Measurements from ENCODE around the gene FCF1. TPM values are rescaled to one million over a fixed set of nuclear protein-coding genes. Genes with fewer than 3 reads are reported as not detected.
A peak's percentile ranks its signal among the peaks of the same experiment; 100 is the strongest.

FCF1 gene
- total and polyA plus RNA-seq, 2 of the 13 experiments (the other 11 are each of a cell fraction or from before 2014, with no cell fraction given), result 31.0 to 44.4 TPM

DNA sequence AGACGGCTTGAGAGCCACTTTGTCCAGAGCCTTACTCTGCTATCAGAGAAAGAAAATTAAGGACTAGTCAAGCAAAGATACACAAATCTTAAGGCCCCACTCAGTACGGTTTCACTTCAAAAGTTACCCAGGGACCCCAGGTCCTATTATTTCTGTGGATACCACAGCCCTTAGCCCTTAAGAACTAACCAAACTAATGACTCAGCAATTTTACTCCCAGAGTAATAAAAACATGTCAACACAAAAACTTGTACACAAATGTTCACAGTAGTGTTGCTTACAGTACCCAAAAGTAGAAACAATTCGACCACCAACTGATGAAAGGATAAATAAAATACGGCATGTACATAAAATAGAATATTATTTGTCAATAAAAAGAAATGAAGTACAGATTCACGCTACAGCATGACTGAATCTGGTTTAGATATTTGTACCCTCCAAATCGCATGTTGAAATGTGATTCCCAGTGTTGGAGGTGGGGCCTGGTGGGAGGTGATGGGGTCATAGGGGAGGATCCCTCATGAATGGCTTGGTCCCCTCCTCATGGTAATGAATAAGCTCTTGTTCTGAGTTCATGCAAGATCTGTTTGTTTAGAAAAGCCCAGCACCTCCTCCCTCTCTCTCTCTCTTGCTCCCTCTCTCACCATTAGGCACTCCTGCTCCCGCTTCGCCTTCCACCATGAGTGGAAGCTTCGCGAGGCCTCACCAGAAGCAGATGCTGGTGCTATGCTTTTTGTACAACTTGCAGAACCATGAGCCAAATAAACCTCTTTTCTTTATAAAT, 30.6 kb upstream of the FCF1 start (continued):
- TF ChIP-seq ZNF644 (CRISPR knock-in tag; IDR thresholded peaks at IDR 0.05; ENCODE audit: low read depth) (peak; percentile 52), CCDC6 (CRISPR knock-in tag; IDR thresholded peaks at IDR 0.05) (no peak), NFE2L2 (IDR thresholded peaks at IDR 0.05; ENCODE audit: low read length) (peak; percentile 91), NR2C2 (CRISPR knock-in tag; IDR thresholded peaks at IDR 0.05; ENCODE audit: borderline replicate concordance) (peak; percentile 41; the same call in 1 of the 2 replicates), ZBTB38 (CRISPR knock-in tag; IDR thresholded peaks at IDR 0.05) (0 out of 2 replicates have a peak, but pooled peaks have one; percentile 31)
- TF ChIP-seq, protein P1, sequence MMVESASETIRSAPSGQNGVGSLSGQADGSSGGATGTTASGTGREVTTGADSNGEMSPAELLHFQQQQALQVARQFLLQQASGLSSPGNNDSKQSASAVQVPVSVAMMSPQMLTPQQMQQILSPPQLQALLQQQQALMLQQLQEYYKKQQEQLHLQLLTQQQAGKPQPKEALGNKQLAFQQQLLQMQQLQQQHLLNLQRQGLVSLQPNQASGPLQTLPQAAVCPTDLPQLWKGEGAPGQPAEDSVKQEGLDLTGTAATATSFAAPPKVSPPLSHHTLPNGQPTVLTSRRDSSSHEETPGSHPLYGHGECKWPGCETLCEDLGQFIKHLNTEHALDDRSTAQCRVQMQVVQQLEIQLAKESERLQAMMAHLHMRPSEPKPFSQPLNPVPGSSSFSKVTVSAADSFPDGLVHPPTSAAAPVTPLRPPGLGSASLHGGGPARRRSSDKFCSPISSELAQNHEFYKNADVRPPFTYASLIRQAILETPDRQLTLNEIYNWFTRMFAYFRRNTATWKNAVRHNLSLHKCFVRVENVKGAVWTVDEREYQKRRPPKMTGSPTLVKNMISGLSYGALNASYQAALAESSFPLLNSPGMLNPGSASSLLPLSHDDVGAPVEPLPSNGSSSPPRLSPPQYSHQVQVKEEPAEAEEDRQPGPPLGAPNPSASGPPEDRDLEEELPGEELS (CRISPR knock-in tag; IDR thresholded peaks at IDR 0.05), result no peak
- TF ChIP-seq, protein P2, sequence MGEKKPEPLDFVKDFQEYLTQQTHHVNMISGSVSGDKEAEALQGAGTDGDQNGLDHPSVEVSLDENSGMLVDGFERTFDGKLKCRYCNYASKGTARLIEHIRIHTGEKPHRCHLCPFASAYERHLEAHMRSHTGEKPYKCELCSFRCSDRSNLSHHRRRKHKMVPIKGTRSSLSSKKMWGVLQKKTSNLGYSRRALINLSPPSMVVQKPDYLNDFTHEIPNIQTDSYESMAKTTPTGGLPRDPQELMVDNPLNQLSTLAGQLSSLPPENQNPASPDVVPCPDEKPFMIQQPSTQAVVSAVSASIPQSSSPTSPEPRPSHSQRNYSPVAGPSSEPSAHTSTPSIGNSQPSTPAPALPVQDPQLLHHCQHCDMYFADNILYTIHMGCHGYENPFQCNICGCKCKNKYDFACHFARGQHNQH (CRISPR knock-in tag; IDR thresholded peaks at IDR 0.05), result no peak
- TF ChIP-seq, protein P3, sequence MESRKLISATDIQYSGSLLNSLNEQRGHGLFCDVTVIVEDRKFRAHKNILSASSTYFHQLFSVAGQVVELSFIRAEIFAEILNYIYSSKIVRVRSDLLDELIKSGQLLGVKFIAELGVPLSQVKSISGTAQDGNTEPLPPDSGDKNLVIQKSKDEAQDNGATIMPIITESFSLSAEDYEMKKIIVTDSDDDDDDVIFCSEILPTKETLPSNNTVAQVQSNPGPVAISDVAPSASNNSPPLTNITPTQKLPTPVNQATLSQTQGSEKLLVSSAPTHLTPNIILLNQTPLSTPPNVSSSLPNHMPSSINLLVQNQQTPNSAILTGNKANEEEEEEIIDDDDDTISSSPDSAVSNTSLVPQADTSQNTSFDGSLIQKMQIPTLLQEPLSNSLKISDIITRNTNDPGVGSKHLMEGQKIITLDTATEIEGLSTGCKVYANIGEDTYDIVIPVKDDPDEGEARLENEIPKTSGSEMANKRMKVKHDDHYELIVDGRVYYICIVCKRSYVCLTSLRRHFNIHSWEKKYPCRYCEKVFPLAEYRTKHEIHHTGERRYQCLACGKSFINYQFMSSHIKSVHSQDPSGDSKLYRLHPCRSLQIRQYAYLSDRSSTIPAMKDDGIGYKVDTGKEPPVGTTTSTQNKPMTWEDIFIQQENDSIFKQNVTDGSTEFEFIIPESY (CRISPR knock-in tag; IDR thresholded peaks at IDR 0.05), result peak; percentile 90
- TF ChIP-seq, protein P4, sequence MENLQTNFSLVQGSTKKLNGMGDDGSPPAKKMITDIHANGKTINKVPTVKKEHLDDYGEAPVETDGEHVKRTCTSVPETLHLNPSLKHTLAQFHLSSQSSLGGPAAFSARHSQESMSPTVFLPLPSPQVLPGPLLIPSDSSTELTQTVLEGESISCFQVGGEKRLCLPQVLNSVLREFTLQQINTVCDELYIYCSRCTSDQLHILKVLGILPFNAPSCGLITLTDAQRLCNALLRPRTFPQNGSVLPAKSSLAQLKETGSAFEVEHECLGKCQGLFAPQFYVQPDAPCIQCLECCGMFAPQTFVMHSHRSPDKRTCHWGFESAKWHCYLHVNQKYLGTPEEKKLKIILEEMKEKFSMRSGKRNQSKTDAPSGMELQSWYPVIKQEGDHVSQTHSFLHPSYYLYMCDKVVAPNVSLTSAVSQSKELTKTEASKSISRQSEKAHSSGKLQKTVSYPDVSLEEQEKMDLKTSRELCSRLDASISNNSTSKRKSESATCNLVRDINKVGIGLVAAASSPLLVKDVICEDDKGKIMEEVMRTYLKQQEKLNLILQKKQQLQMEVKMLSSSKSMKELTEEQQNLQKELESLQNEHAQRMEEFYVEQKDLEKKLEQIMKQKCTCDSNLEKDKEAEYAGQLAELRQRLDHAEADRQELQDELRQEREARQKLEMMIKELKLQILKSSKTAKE (CRISPR knock-in tag; IDR thresholded peaks at IDR 0.05; ENCODE audit: borderline replicate concordance), result no peak
